Stimulated activated CD8-positive, alpha-beta memory T cell treated with anti-CD3 and anti-CD28 coated beads, Interleukin-7, amount 100 ng/mL, for 4 hours (primary cell): ENCODE measurements around the gene SLC9A7.

ENCODE experiments used
- DNase-seq, 2 donors: peaks; one replicate each; pipeline ENCODE4 v3.0.0-alpha.2; 2020; ENCODE audit warnings: low read depth in 2 of 2

SLC9A7 gene

GRCh38 chrX:46649421-46650260, 109.3 kb downstream of the SLC9A7 start:
- DNase-seq, result no peak

GRCh38 chrX:46648660-46649059, 110.3 kb downstream of the SLC9A7 start:
- DNase-seq, result no peak

DNA sequence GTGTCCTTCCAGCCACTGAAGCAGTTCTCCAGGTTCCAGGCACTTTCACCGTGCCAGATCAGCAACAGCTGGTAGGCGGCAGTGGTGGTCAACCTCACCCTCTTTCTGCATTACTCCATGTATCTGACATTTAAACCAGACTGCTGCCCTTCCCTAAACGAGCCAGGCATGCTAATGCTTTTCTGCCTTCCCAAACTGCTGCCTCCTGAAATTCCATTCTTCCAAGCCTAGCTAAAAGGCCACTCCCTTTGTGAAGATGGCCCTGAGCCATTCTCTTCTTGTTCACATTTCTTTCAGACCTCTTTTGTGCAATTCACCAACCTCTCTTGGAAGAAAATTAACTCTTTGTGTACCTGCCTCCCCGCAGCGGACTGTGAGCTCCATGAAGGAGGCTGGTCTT, 111.7 kb downstream of the SLC9A7 start:
- no peak for DNase-seq

- no peak for DNase-seq
Measured at GRCh38 chrX:46645614-46646013, 113.3 kb downstream of the SLC9A7 start.

- no peak for DNase-seq
Measured at GRCh38 chrX:46643636-46644035, 115.3 kb downstream of the SLC9A7 start.

GRCh38 chrX:46642145-46642544, 116.8 kb downstream of the SLC9A7 start:
- no peak for DNase-seq

DNA sequence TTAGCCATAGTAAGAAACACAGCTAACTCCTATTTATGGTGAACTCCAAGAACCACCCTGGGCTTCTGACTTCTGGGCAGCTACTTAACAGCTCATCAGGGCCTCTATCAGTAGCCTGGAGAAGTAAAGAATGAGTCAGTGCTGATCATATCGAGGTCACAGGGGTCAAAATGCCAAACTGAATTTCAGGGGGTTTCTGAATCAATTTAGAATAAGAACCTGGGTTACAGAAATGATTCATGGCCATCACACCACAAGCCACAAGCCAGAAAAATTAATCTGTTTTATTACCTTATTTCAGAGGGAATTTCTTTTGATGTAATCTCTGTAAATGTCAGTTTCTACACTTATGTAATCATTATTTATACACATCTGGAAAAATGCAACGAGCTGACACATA, 121.0 kb downstream of the SLC9A7 start:
- DNase-seq, result no peak

- no peak for DNase-seq
Measured at GRCh38 chrX:46636223-46636622, 122.7 kb downstream of the SLC9A7 start.

- no peak for DNase-seq
Measured at GRCh38 chrX:46635186-46635585, 123.7 kb downstream of the SLC9A7 start.

GRCh38 chrX:46634577-46634976, 124.3 kb downstream of the SLC9A7 start:
- no peak for DNase-seq

GRCh38 chrX:46630141-46630540, 128.8 kb downstream of the SLC9A7 start:
- DNase-seq, result no peak

DNA sequence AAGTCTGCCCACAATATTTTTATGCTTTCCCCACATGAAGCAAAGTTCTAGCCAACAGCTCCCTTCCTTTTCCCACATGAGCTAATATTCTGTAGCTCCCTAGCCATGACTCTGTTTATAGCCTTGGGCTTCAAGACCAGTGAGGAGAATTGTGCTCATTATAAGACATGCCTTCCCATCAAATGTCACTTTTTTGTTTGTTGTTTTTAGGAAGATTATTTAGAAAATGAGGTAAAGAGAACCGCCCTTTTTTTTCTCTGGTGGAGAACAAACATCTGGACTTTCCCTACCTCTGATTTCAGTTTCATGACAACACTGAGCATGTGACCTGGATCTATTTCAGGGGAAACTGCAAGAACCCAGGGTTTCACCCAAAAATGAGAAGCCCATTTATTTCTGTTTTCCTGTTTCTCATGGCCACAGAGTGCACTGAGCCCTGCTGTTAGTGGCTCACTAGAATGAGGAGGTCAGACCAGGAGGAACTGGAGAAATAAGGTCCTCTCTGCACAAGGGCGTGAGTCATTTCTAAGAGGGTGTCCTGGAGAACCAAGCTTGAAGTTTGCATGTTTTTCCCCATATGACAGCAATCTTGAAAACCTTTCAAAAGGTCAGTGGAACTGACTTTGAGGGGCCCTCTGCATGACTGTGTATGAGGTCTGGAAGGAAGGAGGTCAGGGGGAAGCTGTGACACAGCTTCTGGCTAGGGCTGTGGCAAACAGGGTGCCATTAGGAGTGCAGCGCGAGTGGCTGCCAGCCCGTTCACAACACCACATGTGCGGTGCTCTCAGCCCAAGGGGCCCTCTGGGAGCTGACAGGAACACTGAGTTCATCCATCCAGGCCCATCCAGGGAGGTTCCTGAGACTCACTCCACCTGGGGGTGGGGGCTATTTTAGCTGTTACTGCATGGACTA, 130.2 kb downstream of the SLC9A7 start:
- DNase-seq, result no peak

DNA sequence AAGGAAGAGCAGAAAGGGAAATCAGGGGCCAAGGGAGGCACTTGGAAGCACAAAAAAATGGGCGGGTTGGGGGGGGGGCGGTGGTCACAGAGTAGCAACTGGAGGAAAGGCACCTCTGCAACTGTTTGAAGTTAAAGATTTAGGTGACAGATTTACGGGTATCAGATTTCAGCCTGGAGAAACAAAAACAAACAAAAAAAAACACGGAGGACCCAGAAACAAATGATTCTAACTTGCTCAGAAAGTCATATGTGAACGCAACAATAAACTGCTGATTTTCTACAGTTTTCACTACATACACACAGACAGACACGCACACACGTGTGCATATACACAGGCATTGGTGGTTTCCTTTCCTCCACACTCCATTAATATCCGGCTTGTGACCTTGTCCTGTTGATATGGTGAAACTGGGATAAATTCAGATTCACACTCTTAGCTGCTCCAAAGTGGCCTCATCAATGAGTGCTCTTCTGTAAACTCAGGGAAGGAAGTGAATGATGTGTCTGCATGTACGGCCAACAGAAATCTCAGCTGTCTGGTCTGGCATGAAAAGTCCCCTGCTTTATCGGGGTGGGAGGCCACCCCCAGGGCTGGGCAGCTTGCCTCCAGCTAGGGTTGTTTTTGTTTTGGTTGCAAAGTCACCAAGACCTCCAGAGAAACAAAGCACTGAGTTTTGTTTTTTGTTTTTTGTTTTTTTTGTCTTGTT, 131.1 kb downstream of the SLC9A7 start:
- DNase-seq, result no peak

- no peak for DNase-seq
Measured at GRCh38 chrX:46627062-46627461, 131.9 kb downstream of the SLC9A7 start.

DNA sequence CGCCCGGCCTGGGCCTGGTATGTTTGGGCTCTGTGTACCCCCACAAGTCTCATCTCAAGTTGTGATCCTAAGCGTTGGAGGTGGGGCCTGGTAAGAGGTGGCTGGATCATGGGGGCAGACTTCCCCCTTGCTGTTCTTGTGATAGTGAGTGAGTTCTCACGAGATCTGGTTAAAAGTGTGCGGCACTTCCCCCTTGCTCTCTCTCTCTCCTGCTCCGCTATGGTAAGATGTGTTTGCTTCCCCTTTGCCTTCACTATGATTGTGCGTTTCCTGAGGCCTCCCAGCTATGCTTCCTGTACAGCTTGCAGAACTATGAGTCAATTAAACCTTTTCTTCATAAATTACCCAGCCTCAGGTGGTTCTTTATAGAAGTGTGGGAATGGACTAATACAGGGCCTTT, 132.4 kb downstream of the SLC9A7 start:
- no peak for DNase-seq

- DNase-seq, result no peak
Measured at GRCh38 chrX:46624090-46624786, 134.7 kb downstream of the SLC9A7 start.

GRCh38 chrX:46621572-46621971, 137.3 kb downstream of the SLC9A7 start:
- no peak for DNase-seq

GRCh38 chrX:46620505-46620904, 138.4 kb downstream of the SLC9A7 start:
- no peak for DNase-seq

GRCh38 chrX:46618947-46619346, 140.0 kb downstream of the SLC9A7 start:
- DNase-seq, result no peak

DNA sequence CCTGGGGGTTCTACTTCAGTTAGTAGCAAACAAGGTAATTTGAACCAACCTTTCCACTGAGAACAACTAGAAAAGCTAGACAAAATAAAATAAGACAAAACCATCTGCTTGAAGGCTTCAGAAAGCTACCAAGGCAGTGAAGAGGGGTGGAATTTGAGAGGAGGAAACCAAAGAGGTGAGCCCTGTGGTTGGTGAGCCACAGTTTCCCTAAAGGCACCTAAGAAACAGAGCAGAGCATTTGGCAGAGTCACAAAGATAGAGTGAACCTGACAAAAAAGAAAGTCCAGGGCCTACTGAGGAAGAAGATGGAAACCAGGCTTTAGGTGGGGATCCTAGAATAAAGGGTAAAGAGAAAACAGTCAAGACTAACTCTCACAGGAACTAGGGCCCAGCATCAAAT, 141.0 kb downstream of the SLC9A7 start:
- no peak for DNase-seq

- no peak for DNase-seq
Measured at GRCh38 chrX:46611658-46612362, 147.1 kb downstream of the SLC9A7 start.
